CD4-positive, CD25-positive, alpha-beta regulatory T cell (primary cell): ENCODE results near the gene MYO5B. TPM values are rescaled to one million over a fixed set of nuclear protein-coding genes. Genes with fewer than 3 reads are reported as not detected.

Source experiments
- ATAC-seq, 2 donors: fragments of 150-1000 bp; cut with Tn5 transposase; one replicate each; pipeline ENCODE4 v1.10.0; 2021; ENCODE audit warnings: low read depth in 2 of 2, moderate number of reproducible peaks in 2 of 2, moderate library complexity in 1 of 2
- DNase-seq, 3 donors: peaks; one replicate each; pipeline versions ENCODE4 v3.0.0 to v3.0.0-alpha.2; 2012 to 2022; ENCODE audit warnings: mixed read lengths in 1 of 3
- H3K27ac ChIP-seq: one replicate; pipeline ENCODE4 v1.7.0; 2013; ENCODE audit warnings: mild to moderate bottlenecking, low read length; ENCODE audit not compliant: insufficient read depth, poor library complexity, severe bottlenecking
- H3K27me3 ChIP-seq: one replicate; pipeline ENCODE4 v1.7.0; 2013; ENCODE audit warnings: low read length; ENCODE audit not compliant: control insufficient read depth, insufficient read depth
- H3K36me3 ChIP-seq: one replicate; pipeline ENCODE4 v1.7.0; 2013; ENCODE audit warnings: mild to moderate bottlenecking, low read length, moderate library complexity; ENCODE audit not compliant: control insufficient read depth, insufficient read depth
- H3K4me1 ChIP-seq: 2 replicates; pipeline ENCODE4 v1.7.0; 2013; ENCODE audit warnings: mild to moderate bottlenecking, low read length; ENCODE audit not compliant: insufficient read depth, control insufficient read depth, poor library complexity, severe bottlenecking
- H3K4me3 ChIP-seq: one replicate; pipeline ENCODE4 v1.7.0; 2013; ENCODE audit warnings: low read depth, mild to moderate bottlenecking, low read length, moderate library complexity
- H3K9me3 ChIP-seq, 2 experiments: 1 replicate in 1 of 2; 2 replicates in 1 of 2; pipeline ENCODE4 v1.7.0; 2013; ENCODE audit warnings: low read length in 2 of 2, mild to moderate bottlenecking in 1 of 2, moderate library complexity in 1 of 2; ENCODE audit not compliant: control insufficient read depth in 2 of 2
- H3K27ac Mint-ChIP-seq, 3 donors: one replicate each; pipeline ENCODE4 v1.8.0; 2020 to 2022; ENCODE audit warnings: mild to moderate bottlenecking in 3 of 3, mixed read lengths in 3 of 3, moderate library complexity in 2 of 3
- H3K27me3 Mint-ChIP-seq: one replicate; pipeline ENCODE4 v1.8.0; 2022; ENCODE audit warnings: mild to moderate bottlenecking, mixed read lengths
- H3K36me3 Mint-ChIP-seq: one replicate; pipeline ENCODE4 v1.8.0; 2020; ENCODE audit warnings: mixed read lengths
- H3K4me1 Mint-ChIP-seq, 4 donors: one replicate each; pipeline ENCODE4 v1.8.0; 2020 to 2022; ENCODE audit warnings: mixed read lengths in 4 of 4, mild to moderate bottlenecking in 1 of 4
- H3K4me3 Mint-ChIP-seq, 4 donors: one replicate each; pipeline ENCODE4 v1.8.0; 2020 to 2022; ENCODE audit warnings: mild to moderate bottlenecking in 4 of 4, mixed read lengths in 4 of 4, moderate library complexity in 3 of 4
- H3K9me3 Mint-ChIP-seq, 7 donors: one replicate each; pipeline ENCODE4 v1.8.0; 2020 to 2022; ENCODE audit warnings: mixed read lengths in 7 of 7, mild to moderate bottlenecking in 3 of 7, moderate library complexity in 2 of 7
- polyA plus RNA-seq, 4 donors: library from polyadenylated mRNA; unstranded; fragments of 300-500 nt; fragmentation: Illumina TruSeq; gene quantifications; one replicate each; pipeline ENCODE4 v1.2.3, GENCODE V29; 2021
- total RNA-seq: library from RNA; stranded (reverse); gene quantifications from one replicate; pipeline ENCODE4 v1.2.3, GENCODE V29; 2022

MYO5B gene
- total and polyA plus RNA-seq, 5 donors from 2014 or later = 0.02 to 0.03 TPM; not detected in 3

DNA sequence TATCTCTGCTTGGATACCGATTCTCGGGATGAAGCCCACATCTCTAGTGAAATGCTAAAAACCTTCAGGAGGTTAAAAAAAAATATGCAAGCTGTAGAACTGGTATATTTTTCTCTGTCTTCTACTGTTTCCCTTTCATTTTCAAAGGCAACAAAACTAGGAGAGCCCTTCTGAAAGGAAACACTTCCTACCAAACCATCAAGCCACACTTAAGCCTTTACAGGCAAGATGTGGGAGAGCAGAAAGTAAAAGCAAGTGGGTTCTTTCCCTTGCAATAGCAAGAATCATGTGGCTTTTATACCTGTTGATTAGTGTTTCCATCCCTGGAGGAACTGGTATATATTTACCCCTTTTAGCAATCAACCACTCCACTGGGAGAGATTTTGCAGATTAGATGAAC lies 233.7 kb downstream of the MYO5B start:
- no peak overlapping the region for H3K4me3 Mint-ChIP-seq
- DNase-seq = peak in 1 of 3 donors; percentile 55

DNA sequence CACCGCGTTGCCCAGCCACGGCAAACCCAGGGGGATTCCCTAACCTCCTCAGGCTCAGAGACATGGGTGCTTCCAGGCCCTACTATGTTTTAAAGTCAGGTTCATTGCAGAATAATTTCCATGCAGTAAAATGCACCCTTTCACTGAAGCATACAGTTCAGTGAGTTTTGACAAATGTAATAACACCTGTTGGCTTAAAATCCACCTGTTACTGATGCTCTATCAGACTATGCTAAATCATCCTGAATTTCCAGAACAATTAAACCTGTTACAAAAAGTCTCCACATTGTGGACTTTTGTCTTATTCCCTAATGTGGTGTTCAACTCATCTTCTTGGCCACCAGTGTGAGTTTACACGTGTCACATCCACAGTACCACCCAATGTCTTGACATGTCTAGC lies 234.6 kb downstream of the MYO5B start:
- Mint-ChIP-seq H3K4me1 (peaks cover 0 to 3% (median 0%) of the 10 kb centered on the region in 4 donors), H3K27ac (no peak overlapping the region), H3K4me3 (no peak overlapping the region), H3K27me3 (peaks cover 16% of the 10 kb centered on the region), H3K36me3 (no peaks in the 10 kb centered on the region), H3K9me3 (no peaks in the 10 kb centered on the region)
- H3K36me3 ChIP-seq = no peaks in the 10 kb centered on the region
- no peak overlapping the region for H3K4me3 ChIP-seq
- peaks cover 4% of the 10 kb centered on the region for H3K27me3 ChIP-seq
- no peaks in the 10 kb centered on the region for H3K9me3 ChIP-seq
- H3K27ac ChIP-seq = no peak overlapping the region
- no peaks in the 10 kb centered on the region for H3K4me1 ChIP-seq
- no peak for ATAC-seq
- DNase-seq = no peak

More for the DNA sequence above, 233.7 kb downstream of the MYO5B start:
- H3K4me1 ChIP-seq = no peaks in the 10 kb centered on the region
- Mint-ChIP-seq H3K27me3 (peaks cover 22% of the 10 kb centered on the region), H3K9me3 (no peaks in the 10 kb centered on the region), H3K4me1 (peaks cover 0 to 3% (median 0%) of the 10 kb centered on the region in 4 donors), H3K36me3 (no peaks in the 10 kb centered on the region), H3K27ac (no peak overlapping the region)
- no peak for ATAC-seq
- no peak overlapping the region for H3K4me3 ChIP-seq
- peaks cover 2% of the 10 kb centered on the region for H3K27me3 ChIP-seq
- no peaks in the 10 kb centered on the region for H3K36me3 ChIP-seq
- no peak overlapping the region for H3K27ac ChIP-seq
- H3K9me3 ChIP-seq = no peaks in the 10 kb centered on the region

DNA sequence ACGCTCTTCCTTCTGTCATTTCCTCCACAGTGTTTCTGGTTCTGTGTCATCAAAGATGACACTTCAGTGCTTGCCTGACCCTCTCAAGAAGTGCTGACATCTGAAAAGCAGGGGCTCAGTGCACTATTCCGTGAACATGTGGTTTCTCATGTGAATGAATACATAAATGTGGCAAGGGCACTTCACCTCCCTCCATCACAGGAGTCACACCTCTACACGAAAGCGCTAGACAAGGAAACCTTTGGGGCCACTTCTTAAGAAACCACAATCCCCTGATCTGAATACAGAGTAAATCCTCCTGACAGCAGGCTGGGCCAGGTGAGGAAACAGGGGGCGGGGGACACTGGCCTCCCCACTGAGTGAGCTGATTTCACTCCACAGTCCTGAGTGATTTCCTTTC lies 235.8 kb downstream of the MYO5B start:
- Histone ChIP-seq H3K36me3 (no peaks in the 10 kb centered on the region), H3K4me1 (no peaks in the 10 kb centered on the region), H3K27me3 (peaks cover 3% of the 10 kb centered on the region), H3K27ac (no peak overlapping the region), H3K4me3 (no peak overlapping the region), H3K9me3 (no peaks in the 10 kb centered on the region)
- Mint-ChIP-seq H3K4me3 (no peak overlapping the region), H3K27ac (no peak overlapping the region), H3K9me3 (peaks cover 0 to 2% (median 0%) of the 10 kb centered on the region in 7 donors), H3K36me3 (no peaks in the 10 kb centered on the region), H3K4me1 (peaks cover 0 to 3% (median 0%) of the 10 kb centered on the region in 4 donors), H3K27me3 (peaks cover 12% of the 10 kb centered on the region)
- ATAC-seq (no peak), DNase-seq (peak in 1 of 3 donors; percentile 14)

DNA sequence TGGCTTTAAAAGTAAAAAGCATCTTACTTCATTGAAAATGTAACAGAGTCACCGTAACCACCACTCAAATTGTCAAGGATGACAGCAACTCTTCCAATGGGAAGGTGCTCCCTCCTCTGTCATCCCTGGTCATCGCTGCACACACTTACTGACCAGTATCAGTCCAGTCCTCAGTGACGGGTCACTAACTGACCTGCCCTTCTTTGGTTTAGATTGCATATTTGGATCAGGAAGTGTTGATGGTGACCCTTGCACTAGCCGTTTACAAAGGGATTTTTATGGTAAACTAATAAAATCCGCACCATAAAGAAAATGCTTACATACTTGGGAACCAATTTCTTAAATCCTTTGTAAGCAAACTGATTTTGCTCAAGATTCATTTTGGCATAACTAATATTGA lies 239.7 kb downstream of the MYO5B start:
- H3K27me3 ChIP-seq = peaks cover 3% of the 10 kb centered on the region
- H3K9me3 ChIP-seq = no peaks in the 10 kb centered on the region
- no peak overlapping the region for H3K27ac ChIP-seq
- no peak for DNase-seq
- H3K4me1 ChIP-seq = no peaks in the 10 kb centered on the region
- Mint-ChIP-seq H3K4me1 (peaks cover 0 to 9% (median 2%) of the 10 kb centered on the region in 4 donors), H3K27ac (no peak overlapping the region), H3K9me3 (peaks cover 0 to 2% (median 0%) of the 10 kb centered on the region in 7 donors), H3K27me3 (peaks cover 18% of the 10 kb centered on the region), H3K36me3 (no peaks in the 10 kb centered on the region), H3K4me3 (no peak overlapping the region)
- ATAC-seq = no peak
- H3K4me3 ChIP-seq = no peak overlapping the region
- no peaks in the 10 kb centered on the region for H3K36me3 ChIP-seq

DNA sequence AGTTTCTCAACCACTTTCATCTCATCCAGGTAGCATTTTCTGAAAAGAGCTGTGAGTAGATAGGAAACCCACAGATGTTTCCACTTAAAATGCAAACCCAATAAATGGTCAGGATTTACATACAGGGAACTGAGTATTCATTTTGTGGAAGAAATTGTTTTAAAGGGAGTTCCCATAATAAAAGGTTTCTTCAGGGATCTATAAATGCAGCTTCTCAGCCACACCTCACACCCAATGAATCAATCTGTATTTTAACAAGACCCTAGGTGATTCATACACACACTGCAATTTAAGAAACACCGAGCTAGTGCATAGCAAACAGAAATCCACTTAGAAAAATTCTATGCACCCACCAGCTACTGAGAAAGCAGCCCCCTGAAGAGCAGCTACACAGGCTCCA lies 241.6 kb downstream of the MYO5B start:
- DNase-seq (no peak), ATAC-seq (no peak)
- H3K9me3 Mint-ChIP-seq = peaks cover 0 to 2% (median 0%) of the 10 kb centered on the region in 7 donors
- no peaks in the 10 kb centered on the region for H3K36me3 ChIP-seq
- peaks cover 3% of the 10 kb centered on the region for H3K27me3 ChIP-seq
- H3K27ac ChIP-seq = no peak overlapping the region
- no peaks in the 10 kb centered on the region for H3K36me3 Mint-ChIP-seq
- H3K27me3 Mint-ChIP-seq = peaks cover 19% of the 10 kb centered on the region
- no peak overlapping the region for H3K4me3 Mint-ChIP-seq
- peaks cover 0 to 13% (median 7%) of the 10 kb centered on the region in 4 donors for H3K4me1 Mint-ChIP-seq
- H3K4me3 ChIP-seq = no peak overlapping the region
- H3K27ac Mint-ChIP-seq = no peak overlapping the region
- H3K4me1 ChIP-seq = no peaks in the 10 kb centered on the region
- H3K9me3 ChIP-seq = no peaks in the 10 kb centered on the region

DNA sequence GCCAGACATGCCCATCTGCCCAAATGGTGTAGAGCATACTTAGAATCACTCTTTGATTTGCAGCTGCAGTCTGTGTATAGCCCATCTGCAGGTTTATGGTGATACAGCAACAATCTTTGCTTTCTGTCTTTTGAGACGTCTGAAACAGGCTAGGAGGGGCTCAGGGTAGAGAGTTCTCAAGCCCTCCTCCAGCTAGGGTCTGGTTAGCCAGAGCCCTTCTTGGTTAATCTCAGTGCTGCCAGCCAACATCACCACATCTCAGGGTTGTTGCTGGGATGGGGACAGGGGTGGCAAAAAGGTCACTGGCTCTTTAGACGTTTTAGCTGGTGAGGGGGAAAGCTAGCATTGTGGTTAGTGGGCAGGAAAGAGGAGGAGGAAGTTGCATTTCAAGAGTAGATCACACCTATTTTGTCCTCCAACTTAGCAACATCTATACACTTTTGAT lies 245.0 kb downstream of the MYO5B start:
- Histone ChIP-seq H3K9me3 (no peaks in the 10 kb centered on the region), H3K27ac (no peak overlapping the region), H3K4me1 (no peaks in the 10 kb centered on the region), H3K4me3 (no peak overlapping the region), H3K36me3 (no peaks in the 10 kb centered on the region), H3K27me3 (no peaks in the 10 kb centered on the region)
- DNase-seq (peak in 2 of 3 donors; percentile 1 to 47), ATAC-seq (peak in 1 of 2 donors; percentile 42)
- no peaks in the 10 kb centered on the region for H3K36me3 Mint-ChIP-seq
- peaks cover 0 to 2% (median 0%) of the 10 kb centered on the region in 7 donors for H3K9me3 Mint-ChIP-seq
- peak overlapping the region in 1 of 3 donors; percentile 81 for H3K27ac Mint-ChIP-seq
- peaks cover 12% of the 10 kb centered on the region for H3K27me3 Mint-ChIP-seq
- H3K4me1 Mint-ChIP-seq = peaks cover 0 to 11% (median 7%) of the 10 kb centered on the region in 4 donors
- H3K4me3 Mint-ChIP-seq = peak overlapping the region in 2 of 4 donors; percentile 61 to 67

DNA sequence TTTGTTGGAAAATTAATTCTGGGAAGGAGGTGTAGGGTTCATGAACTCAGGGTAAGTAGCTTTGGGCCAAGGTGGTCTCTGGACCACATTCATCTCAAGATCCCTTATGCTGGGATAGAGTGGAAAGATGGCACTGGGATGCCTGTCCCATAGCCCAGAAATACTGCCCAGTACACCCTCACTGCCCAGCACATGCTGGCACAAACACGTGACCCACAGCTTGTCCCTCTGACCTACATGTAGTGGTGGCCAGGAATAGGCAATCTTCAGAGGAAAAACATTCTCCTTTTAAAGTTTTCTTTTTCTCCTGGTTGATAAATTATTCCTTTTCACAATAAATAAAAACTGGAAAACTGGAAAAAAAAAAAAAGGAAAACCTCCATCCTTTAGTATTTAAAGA lies 246.0 kb downstream of the MYO5B start:
- Histone ChIP-seq H3K4me3 (no peak overlapping the region), H3K27ac (no peak overlapping the region), H3K9me3 (no peaks in the 10 kb centered on the region), H3K27me3 (no peaks in the 10 kb centered on the region), H3K4me1 (no peaks in the 10 kb centered on the region), H3K36me3 (no peaks in the 10 kb centered on the region)
- ATAC-seq (no peak), DNase-seq (no peak)
- Mint-ChIP-seq H3K27ac (no peak overlapping the region), H3K4me3 (no peak overlapping the region), H3K36me3 (no peaks in the 10 kb centered on the region), H3K4me1 (peaks cover 0 to 11% (median 7%) of the 10 kb centered on the region in 4 donors), H3K9me3 (peaks cover 0 to 3% (median 0%) of the 10 kb centered on the region in 7 donors), H3K27me3 (peaks cover 12% of the 10 kb centered on the region)

DNA sequence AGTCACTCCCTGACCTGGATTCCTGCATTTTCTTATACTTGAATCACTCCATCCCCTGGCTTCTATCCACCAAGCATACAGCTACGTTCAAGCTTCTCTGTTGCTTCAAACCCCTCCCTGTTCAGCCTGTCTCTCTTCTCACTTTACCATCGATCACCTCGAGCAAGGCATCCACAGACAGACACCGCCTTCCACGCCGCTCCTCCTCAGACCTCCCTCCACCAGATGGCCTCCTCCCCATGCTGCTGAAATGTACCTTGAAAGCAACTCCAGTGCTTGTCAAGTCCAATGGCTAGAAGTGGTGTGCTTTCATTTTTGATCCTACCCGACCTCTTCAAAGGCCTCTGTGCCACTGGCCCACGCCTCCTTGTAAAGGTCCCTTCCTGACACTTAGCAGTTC lies 250.3 kb downstream of the MYO5B start:
- Histone ChIP-seq H3K4me3 (no peak overlapping the region), H3K27me3 (peaks cover 7% of the 10 kb centered on the region), H3K4me1 (no peaks in the 10 kb centered on the region), H3K9me3 (no peaks in the 10 kb centered on the region), H3K36me3 (no peaks in the 10 kb centered on the region), H3K27ac (no peak overlapping the region)
- Mint-ChIP-seq H3K4me1 (no peaks in the 10 kb centered on the region), H3K9me3 (peaks cover 0 to 2% (median 0%) of the 10 kb centered on the region in 7 donors), H3K4me3 (no peak overlapping the region), H3K27ac (no peak overlapping the region), H3K36me3 (no peaks in the 10 kb centered on the region), H3K27me3 (no peaks in the 10 kb centered on the region)
- DNase-seq (peak in 1 of 3 donors; percentile 26), ATAC-seq (no peak)
